Naive thymus-derived CD4-positive, alpha-beta T cell (primary cell): ENCODE data around the gene RFC4. TPM values are rescaled to one million over a fixed set of nuclear protein-coding genes. Genes with fewer than 3 reads are reported as not detected.
"Not testable (repeated sequence)": the region's sequence is repeated elsewhere in the genome, so short reads cannot be mapped to it uniquely, and the experiment has no call there.

Experiments used
- ATAC-seq: fragments of 150-1000 bp; cut with Tn5 transposase; 2 replicates; pipeline ENCODE4 v1.10.0; 2021; ENCODE audit warnings: mild to moderate bottlenecking, moderate library complexity
- CTCF ChIA-PET: fragments of 350-600 bp; sonication (Branson Sonifier 250); formaldehyde crosslinking; loops from one replicate; lab custom pipeline; 2021; ENCODE audit warnings: antibody characterized with exemption; lab: Charles Lee
- POLR2A ChIA-PET: fragments of 350-600 bp; sonication (Branson Sonifier 250); formaldehyde crosslinking; loops from one replicate; lab custom pipeline; 2021; ENCODE audit warnings: antibody characterized with exemption, inconsistent platforms; lab: Charles Lee
- DNase-seq, 9 donors: peaks; one replicate each; pipeline versions ENCODE4 v3.0.0 to v3.0.0-alpha.2; 2020 to 2022; ENCODE audit warnings: mixed read lengths in 1 of 9
- H3K27ac ChIP-seq: one replicate; pipeline ENCODE4 v1.7.0; 2013; ENCODE audit warnings: mild to moderate bottlenecking, low read depth, low read length, moderate library complexity
- H3K27me3 ChIP-seq, 2 donors: one replicate each; pipeline ENCODE4 v1.7.0; 2013; ENCODE audit warnings: low read length in 2 of 2, mild to moderate bottlenecking in 2 of 2, moderate library complexity in 2 of 2; ENCODE audit not compliant: control insufficient read depth in 2 of 2, insufficient read depth in 2 of 2
- H3K36me3 ChIP-seq, 3 experiments: 1 replicate in 2 of 3; 2 replicates in 1 of 3; pipeline ENCODE4 v1.7.0; 2013; ENCODE audit warnings: low read length in 3 of 3, mild to moderate bottlenecking in 3 of 3, moderate library complexity in 1 of 3; ENCODE audit not compliant: insufficient read depth in 3 of 3, control insufficient read depth in 2 of 3
- H3K4me1 ChIP-seq, 2 donors: one replicate each; pipeline ENCODE4 v1.7.0; 2013; ENCODE audit warnings: low read length in 2 of 2, mild to moderate bottlenecking in 2 of 2, moderate library complexity in 1 of 2; ENCODE audit not compliant: control insufficient read depth in 2 of 2, insufficient read depth in 2 of 2
- H3K4me3 ChIP-seq: 2 replicates; pipeline ENCODE4 v1.7.0; 2013; ENCODE audit warnings: mild to moderate bottlenecking, low read length
- H3K9me3 ChIP-seq, 3 experiments: 1 replicate in 2 of 3; 2 replicates in 1 of 3; pipeline ENCODE4 v1.7.0; 2013; ENCODE audit warnings: low read length in 3 of 3; ENCODE audit not compliant: control insufficient read depth in 2 of 3
- H3K27ac Mint-ChIP-seq, 9 donors: one replicate each; pipeline ENCODE4 v1.8.0; 2020 to 2022; ENCODE audit warnings: mixed read lengths in 9 of 9, mild to moderate bottlenecking in 8 of 9, moderate library complexity in 5 of 9, inconsistent platforms in 2 of 9
- H3K27me3 Mint-ChIP-seq, 5 donors: one replicate each; pipeline ENCODE4 v1.8.0; 2021 to 2022; ENCODE audit warnings: mixed read lengths in 5 of 5, mild to moderate bottlenecking in 1 of 5
- H3K36me3 Mint-ChIP-seq, 5 donors: one replicate each; pipeline ENCODE4 v1.8.0; 2020 to 2022; ENCODE audit warnings: mixed read lengths in 5 of 5, mild to moderate bottlenecking in 3 of 5, inconsistent platforms in 1 of 5
- H3K4me1 Mint-ChIP-seq, 7 donors: one replicate each; pipeline ENCODE4 v1.8.0; 2020 to 2022; ENCODE audit warnings: mixed read lengths in 7 of 7, mild to moderate bottlenecking in 3 of 7, inconsistent platforms in 1 of 7
- H3K4me3 Mint-ChIP-seq, 10 donors: one replicate each; pipeline ENCODE4 v1.8.0; 2020 to 2022; ENCODE audit warnings: mild to moderate bottlenecking in 10 of 10, mixed read lengths in 10 of 10, moderate library complexity in 6 of 10, inconsistent platforms in 2 of 10
- H3K9me3 Mint-ChIP-seq, 11 donors: one replicate each; pipeline ENCODE4 v1.8.0; 2020 to 2022; ENCODE audit warnings: mixed read lengths in 11 of 11, mild to moderate bottlenecking in 4 of 11, inconsistent platforms in 1 of 11, moderate library complexity in 1 of 11
- intact Hi-C, 2 donors: fragments of 100-400 bp; cut with micrococcal nuclease; formaldehyde crosslinking; loops; one replicate each; pipeline ENCODE4 v1.15.1; 2023
- polyA plus RNA-seq, 2 donors: library from polyadenylated mRNA; unstranded; fragments of 300-500 nt; fragmentation: Illumina TruSeq; gene quantifications; one replicate each; pipeline ENCODE4 v1.2.3, GENCODE V29; 2021
- total RNA-seq, 6 experiments: library from RNA in 5 of 6; stranded (reverse) in 5 of 6; gene quantifications; 1 replicate in 5 of 6; 2 replicates in 1 of 6; pipeline ENCODE4 v1.2.3 and lab custom pipeline; 2021 to 2026

Gene RFC4
- total and polyA plus RNA-seq, 7 experiments from 2014 or later: 8.7 to 71.6 (median 22.5) TPM

DNA sequence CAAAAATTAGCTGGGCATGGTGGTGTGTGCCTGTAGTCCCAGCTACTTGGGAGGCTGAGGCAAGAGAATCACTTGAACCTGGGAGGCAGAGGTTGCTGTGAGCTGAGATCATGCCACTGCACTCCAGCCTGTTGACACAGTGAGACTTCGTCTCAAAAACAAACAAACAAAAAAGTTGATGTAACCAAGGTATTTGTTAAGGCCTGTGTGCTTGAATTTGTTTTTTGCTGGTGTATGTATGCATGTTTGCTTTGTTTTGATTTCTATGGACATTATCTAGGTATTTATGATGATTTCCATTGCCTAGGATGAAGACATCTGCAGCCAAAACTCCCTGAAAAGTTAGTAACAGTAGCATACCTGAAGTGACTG, 16.1 kb upstream of the RFC4 start:
- H3K4me1 Mint-ChIP-seq: peaks cover 9 to 20% (median 13%) of the 10 kb centered on the region in 7 donors
- peaks cover 0 to 14% of the 10 kb centered on the region in 2 donors for H3K27me3 ChIP-seq
- peaks cover 6 to 11% of the 10 kb centered on the region in 2 donors for H3K4me1 ChIP-seq
- DNase-seq, H3K36me3 Mint-ChIP-seq, ATAC-seq, H3K27ac Mint-ChIP-seq, H3K27ac ChIP-seq, H3K36me3 ChIP-seq, H3K4me3 ChIP-seq, H3K9me3 ChIP-seq, H3K4me3 Mint-ChIP-seq, H3K9me3 Mint-ChIP-seq: not testable (repeated sequence)
- CTCF ChIA-PET: interaction anchor here (1.0 to 4.9 kb wide), 6 partner anchors 11 to 237 kb away, joined by 3 to 82 read pairs (median 4); partner anchors contain the start of gene AHSG
- POLR2A ChIA-PET: interaction anchor here (0.8 to 1.1 kb wide), 2 partner anchors 12 to 341 kb away, joined by 3 to 4 read pairs; no protein-coding TSS in a partner anchor
- intact Hi-C loops: loop anchor here in 1 of 2 donors (10.0 kb wide), 1 partner anchor 848 kb away; no protein-coding TSS in a partner anchor
- H3K27me3 Mint-ChIP-seq: peaks cover 14 to 23% (median 19%) of the 10 kb centered on the region in 5 donors

DNA sequence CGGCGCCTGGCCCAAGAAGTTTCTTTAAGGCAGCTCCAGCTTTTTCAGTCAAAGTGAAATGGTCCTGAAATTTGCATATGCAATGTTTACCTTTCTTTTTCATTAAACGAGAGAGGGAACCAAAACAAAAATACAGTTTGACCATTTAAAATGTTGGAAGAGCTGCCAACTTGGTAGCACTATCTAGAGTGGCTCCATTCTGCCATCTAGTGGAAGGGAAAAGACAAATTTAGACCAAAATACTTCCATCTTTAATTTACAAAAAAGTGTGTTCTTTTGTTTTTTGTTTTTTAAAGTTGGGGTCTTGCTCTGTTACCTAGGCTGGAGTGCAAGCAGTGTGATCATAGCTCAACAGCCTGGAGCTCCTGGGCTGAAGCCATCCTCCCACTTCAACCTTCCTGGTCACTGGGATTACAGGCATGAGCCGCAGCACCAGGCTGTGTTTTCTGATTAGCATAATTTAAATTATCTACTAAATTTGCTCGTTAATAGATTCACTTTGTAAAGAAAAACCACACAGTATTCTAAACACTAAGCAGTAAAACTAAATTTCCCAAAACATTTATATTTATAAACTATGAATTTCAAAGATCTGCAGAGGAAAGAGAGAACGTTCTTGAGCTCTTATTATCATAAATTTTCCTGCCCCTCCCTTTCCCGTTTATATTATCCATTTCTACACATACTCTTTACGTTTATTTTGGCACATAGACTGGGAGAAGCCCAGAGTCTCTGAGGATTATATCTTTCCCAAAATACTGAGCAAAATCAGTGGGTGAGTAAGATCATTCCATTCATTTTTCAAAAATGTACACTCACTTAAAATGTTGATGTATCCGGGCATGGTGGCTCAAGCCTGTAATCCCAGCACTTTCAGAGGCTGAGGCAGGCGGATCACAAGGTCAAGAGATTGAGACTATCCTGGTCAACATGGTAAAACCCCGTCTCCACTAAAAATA, 15.4 kb upstream of the RFC4 start:
- Histone ChIP-seq H3K27me3 (peaks cover 0 to 14% of the 10 kb centered on the region in 2 donors), H3K36me3 (no peaks in the 10 kb centered on the region), H3K4me3 (no peak overlapping the region), H3K4me1 (peaks cover 6 to 11% of the 10 kb centered on the region in 2 donors), H3K27ac (no peak overlapping the region), H3K9me3 (no peaks in the 10 kb centered on the region)
- ChIA-PET CTCF (interaction anchor here (0.8 to 4.9 kb wide), 13 partner anchors 12 to 281 kb away, joined by 3 to 82 read pairs (median 4); partner anchors contain the start of gene AHSG), POLR2A (interaction anchor here (0.8 to 2.5 kb wide), 6 partner anchors 12 to 342 kb away, joined by 3 to 17 read pairs (median 4); partner anchors contain the start of gene EIF4A2)
- H3K36me3 Mint-ChIP-seq: no peaks in the 10 kb centered on the region
- ATAC-seq (peak; percentile 46), DNase-seq (peak in 5 of 9 donors; percentile 37 to 49 (median 45))
- H3K27ac Mint-ChIP-seq: no peak overlapping the region
- intact Hi-C loops: loop anchor here (1.0 to 10.0 kb wide), 5 partner anchors 99 to 847 kb away; no protein-coding TSS in a partner anchor
- H3K9me3 Mint-ChIP-seq: no peaks in the 10 kb centered on the region
- no peak overlapping the region for H3K4me3 Mint-ChIP-seq
- peaks cover 13 to 23% (median 18%) of the 10 kb centered on the region in 5 donors for H3K27me3 Mint-ChIP-seq
- H3K4me1 Mint-ChIP-seq: peaks cover 9 to 20% (median 12%) of the 10 kb centered on the region in 7 donors

DNA sequence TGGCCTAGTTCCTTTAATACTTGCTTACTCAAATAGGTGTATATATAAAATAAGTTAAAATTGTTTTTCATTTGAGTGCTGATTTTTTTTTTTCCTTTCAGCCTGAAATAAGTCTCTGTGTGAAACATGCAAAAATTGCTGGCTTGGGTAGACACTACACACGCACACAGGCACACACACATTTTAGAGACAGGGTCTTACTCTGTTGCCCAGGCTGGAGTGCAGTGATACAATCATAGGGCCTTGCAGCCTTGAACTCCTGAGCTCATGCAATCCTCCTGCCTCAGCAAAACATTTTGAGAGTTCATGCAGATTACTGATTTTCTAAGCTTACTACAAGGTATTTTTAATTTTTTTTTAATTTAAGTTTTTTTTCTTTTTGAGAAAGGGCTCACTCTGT, 12.7 kb upstream of the RFC4 start:
- ATAC-seq (no peak), DNase-seq (no peak)
- Histone ChIP-seq H3K9me3 (no peaks in the 10 kb centered on the region), H3K4me3 (no peak overlapping the region), H3K36me3 (no peaks in the 10 kb centered on the region), H3K27ac (no peak overlapping the region), H3K4me1 (no peaks in the 10 kb centered on the region), H3K27me3 (no peaks in the 10 kb centered on the region)
- Mint-ChIP-seq H3K27ac (no peak overlapping the region), H3K4me3 (no peak overlapping the region), H3K27me3 (peaks cover 0 to 2% (median 0%) of the 10 kb centered on the region in 5 donors), H3K36me3 (no peaks in the 10 kb centered on the region), H3K4me1 (peaks cover 0 to 13% (median 0%) of the 10 kb centered on the region in 7 donors), H3K9me3 (no peaks in the 10 kb centered on the region)
- ChIA-PET CTCF (interaction anchor here (4.9 kb wide), 1 partner anchor 204 kb away, joined by 82 read pairs; the partner anchor contains the start of gene AHSG), POLR2A (no interaction called here)
- intact Hi-C loops: no loop called here

DNA sequence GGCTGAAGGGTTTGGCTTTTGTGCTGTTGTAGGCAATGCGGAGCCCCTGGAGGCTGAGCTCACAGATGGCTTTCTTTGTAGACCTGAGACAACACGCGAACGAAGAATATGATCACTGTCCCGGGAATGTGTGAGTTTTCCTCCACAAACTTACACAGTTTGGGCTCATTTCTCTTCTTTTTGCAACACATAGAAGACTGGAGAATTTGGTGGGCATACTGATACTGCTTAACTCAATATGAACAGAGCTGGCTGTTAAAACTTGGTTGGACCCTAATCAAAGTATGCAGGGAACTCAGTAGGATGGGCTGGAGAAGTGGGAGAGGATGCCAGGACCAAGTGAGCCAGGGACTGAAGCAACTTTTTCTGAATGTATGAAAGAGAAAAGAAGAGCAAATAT, 12.2 kb upstream of the RFC4 start:
- Histone ChIP-seq H3K4me1 (no peaks in the 10 kb centered on the region), H3K36me3 (no peaks in the 10 kb centered on the region), H3K27me3 (no peaks in the 10 kb centered on the region), H3K9me3 (no peaks in the 10 kb centered on the region), H3K4me3 (no peak overlapping the region), H3K27ac (no peak overlapping the region)
- POLR2A ChIA-PET: no interaction called here
- Mint-ChIP-seq H3K27ac (no peak overlapping the region), H3K36me3 (no peaks in the 10 kb centered on the region), H3K9me3 (no peaks in the 10 kb centered on the region), H3K27me3 (no peaks in the 10 kb centered on the region), H3K4me3 (no peak overlapping the region), H3K4me1 (peaks cover 0 to 13% (median 0%) of the 10 kb centered on the region in 7 donors)
- ATAC-seq: no peak
- intact Hi-C loops: no loop called here
- DNase-seq: no peak
- CTCF ChIA-PET: interaction anchor here (4.9 kb wide), 1 partner anchor 203 kb away, joined by 82 read pairs; the partner anchor contains the start of gene AHSG

DNA sequence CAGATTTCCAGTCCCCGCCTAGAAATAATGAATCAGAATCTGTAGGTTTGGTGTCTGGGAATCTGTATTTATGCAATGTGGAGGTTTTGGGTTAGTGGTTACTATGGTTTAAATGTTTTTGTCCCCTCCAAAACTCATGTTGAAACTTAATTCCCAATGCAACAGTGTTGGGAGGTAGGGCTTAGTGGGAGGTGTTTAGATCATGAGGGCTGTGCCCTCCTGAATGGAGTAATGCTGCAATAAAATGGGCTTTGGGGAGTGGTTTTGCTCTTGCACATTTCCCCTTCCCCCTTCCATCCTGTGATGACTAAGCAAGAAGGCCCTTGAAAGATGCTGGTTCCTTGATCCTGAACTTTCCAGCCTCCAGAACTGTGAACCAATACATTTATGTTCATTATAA, 9.2 kb upstream of the RFC4 start:
- ChIA-PET POLR2A (no interaction called here), CTCF (no interaction called here)
- Histone ChIP-seq H3K27me3 (no peaks in the 10 kb centered on the region), H3K9me3 (no peaks in the 10 kb centered on the region), H3K36me3 (no peaks in the 10 kb centered on the region), H3K4me1 (no peaks in the 10 kb centered on the region), H3K27ac (no peak overlapping the region), H3K4me3 (no peak overlapping the region)
- no peak for ATAC-seq
- peaks cover 0 to 13% (median 0%) of the 10 kb centered on the region in 7 donors for H3K4me1 Mint-ChIP-seq
- intact Hi-C loops: no loop called here
- no peaks in the 10 kb centered on the region for H3K36me3 Mint-ChIP-seq
- no peaks in the 10 kb centered on the region for H3K9me3 Mint-ChIP-seq
- no peak for DNase-seq
- no peak overlapping the region for H3K4me3 Mint-ChIP-seq
- H3K27me3 Mint-ChIP-seq: peaks cover 0 to 7% (median 0%) of the 10 kb centered on the region in 5 donors
- no peak overlapping the region for H3K27ac Mint-ChIP-seq

DNA sequence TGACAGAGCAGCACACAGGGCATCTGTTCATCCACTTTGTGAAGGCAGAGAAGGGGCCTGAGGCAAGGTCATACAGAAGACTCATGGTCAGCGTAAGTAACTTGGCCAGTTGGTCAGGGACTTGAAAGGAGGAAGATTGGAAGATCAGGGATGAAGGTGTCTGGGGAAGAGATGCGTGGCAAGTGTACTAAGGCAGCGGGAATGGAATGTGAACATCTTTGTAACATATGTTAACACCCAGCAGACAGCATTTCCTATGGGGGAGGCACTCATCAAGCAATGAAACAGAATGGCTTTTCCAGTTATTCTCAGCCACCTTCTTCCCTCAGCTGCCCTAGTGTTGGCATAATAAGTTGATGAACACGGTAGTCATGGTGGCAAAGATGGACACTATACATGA, 7.8 kb upstream of the RFC4 start:
- peaks cover 0 to 7% (median 0%) of the 10 kb centered on the region in 5 donors for H3K27me3 Mint-ChIP-seq
- Histone ChIP-seq H3K4me3 (no peak overlapping the region), H3K27me3 (no peaks in the 10 kb centered on the region), H3K27ac (no peak overlapping the region), H3K9me3 (no peaks in the 10 kb centered on the region), H3K4me1 (no peaks in the 10 kb centered on the region), H3K36me3 (no peaks in the 10 kb centered on the region)
- H3K9me3 Mint-ChIP-seq: no peaks in the 10 kb centered on the region
- DNase-seq (no peak), ATAC-seq (no peak)
- no peaks in the 10 kb centered on the region for H3K36me3 Mint-ChIP-seq
- H3K27ac Mint-ChIP-seq: no peak overlapping the region
- no peak overlapping the region for H3K4me3 Mint-ChIP-seq
- intact Hi-C loops: no loop called here
- CTCF ChIA-PET: interaction anchor here (0.7 to 1.0 kb wide), 2 partner anchors 197 to 199 kb away, joined by 3 to 4 read pairs; no protein-coding TSS in a partner anchor
- peaks cover 0 to 15% (median 0%) of the 10 kb centered on the region in 7 donors for H3K4me1 Mint-ChIP-seq
- POLR2A ChIA-PET: no interaction called here
